HG02642 (cell line): Measurements from ENCODE around the gene MAPT.

ENCODE experiments used
- ATAC-seq: cut with Tn5 transposase; IDR thresholded peaks from one replicate; pipeline ENCODE4 v1.9.1; 2021; ENCODE audit warnings: mild to moderate bottlenecking; ENCODE audit not compliant: unreplicated experiment, poor library complexity

The MAPT gene

DNA sequence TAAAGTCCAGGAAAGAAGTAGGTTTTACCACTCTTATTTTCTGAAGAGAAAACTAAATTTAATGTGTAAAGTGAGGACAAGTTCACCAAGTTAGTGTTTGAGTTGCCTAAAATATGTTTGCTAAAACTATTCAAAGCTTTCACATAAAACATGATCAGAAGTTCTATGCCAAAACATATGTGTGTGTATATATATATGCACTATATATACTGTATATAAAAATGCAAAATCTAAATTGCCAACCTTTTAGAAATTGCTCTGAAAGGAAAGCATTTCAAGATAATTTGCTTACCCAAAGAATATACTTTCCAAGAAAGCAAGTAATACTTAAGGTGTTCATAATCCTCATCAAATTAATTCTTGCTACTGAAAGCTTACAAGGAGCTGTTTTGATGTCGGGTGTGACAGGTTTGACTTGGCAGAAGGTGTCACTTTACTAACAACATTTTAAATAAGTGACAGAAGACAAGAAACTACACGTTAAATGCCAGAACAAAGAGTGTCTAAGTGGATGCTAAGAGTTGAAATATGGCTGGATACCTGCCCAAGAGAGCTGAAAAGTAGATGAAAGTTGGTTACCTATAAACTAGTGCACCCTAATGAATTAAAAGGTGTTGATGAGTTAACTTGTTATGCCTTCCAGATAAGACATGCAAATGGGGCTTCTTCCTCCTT lies 72.4 kb downstream of the MAPT start:
- ATAC-seq, result no peak

DNA sequence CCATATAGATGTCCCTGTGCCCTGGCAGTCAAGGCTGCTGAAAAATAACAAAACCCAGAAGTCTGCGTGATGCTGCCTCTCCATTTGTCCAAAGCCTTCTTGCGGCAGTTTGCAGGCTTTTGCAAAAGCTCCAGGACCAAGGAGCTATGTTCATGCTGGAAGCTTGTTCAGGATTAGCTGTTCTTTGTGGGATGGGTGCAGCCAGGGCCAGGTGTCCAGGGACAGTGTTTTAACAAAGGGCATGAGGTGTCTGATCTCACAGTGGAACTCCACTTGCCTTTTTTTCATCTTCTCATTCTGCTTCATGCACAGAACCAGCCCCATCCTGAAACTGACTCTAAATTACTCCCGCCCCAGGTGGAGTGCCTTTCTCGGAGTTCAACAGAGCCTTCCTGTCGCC lies 73.0 kb downstream of the MAPT start:
- no peak for ATAC-seq

DNA sequence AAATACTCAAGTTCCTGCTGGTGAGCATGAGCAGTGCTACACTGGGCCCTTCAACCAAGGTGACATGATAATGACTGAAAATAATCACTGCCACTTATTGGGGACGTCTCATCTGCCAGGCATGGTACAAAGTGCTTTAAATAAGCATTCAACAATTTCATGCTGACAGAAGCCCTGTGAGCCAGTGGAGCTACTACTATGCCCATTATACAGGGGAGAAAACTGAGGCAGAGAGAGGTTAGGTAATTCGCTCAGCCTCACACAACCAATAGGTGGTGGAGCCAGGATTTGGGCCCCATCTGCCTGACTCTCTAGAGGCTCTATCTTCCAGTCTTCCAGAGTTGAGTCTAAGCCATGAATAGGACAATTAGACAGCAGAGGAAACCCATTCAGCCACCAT lies 74.4 kb downstream of the MAPT start:
- ATAC-seq, result no peak

DNA sequence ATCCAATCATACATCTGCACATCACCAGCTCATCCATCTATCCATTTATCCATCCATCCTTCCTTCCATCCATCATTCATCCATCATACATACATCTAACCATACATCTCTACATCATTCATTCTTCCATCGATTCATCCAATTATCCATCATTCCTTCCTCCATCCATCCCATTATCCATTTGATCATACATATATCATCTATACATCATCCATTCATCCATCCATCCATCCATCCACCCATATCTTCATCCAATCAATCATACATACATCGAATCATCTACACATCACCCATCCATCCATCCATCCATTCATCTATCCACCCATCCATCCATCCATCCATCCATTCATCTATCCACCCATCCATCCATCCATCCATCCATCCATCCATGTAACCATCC lies 75.4 kb downstream of the MAPT start:
- no peak for ATAC-seq

DNA sequence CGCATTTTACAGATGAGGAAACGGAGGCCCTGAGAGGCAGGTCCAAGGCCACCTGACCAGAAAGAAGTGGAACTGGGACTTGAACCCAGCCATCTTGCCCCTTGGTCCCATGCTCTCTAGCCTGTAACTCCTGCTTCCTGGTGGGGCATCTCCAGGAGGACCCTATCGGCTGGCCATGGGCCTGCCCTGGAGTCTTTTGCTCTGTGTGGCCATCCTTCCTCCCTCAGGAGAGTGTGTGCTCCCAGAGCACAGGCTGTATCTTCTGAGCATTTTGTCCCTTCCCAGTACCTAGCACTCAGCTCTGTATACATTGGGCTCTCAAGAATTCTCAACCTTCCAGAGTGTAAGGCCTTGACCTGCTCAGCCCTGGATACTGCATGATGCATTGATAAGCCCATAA lies 76.3 kb downstream of the MAPT start:
- no peak for ATAC-seq

DNA sequence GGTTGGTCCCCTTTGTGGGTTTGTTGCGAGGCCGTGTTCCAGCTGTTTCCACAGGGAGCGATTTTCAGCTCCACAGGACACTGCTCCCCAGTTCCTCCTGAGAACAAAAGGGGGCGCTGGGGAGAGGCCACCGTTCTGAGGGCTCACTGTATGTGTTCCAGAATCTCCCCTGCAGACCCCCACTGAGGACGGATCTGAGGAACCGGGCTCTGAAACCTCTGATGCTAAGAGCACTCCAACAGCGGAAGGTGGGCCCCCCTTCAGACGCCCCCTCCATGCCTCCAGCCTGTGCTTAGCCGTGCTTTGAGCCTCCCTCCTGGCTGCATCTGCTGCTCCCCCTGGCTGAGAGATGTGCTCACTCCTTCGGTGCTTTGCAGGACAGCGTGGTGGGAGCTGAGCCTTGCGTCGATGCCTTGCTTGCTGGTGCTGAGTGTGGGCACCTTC lies 77.4 kb downstream of the MAPT start:
- ATAC-seq, result no peak

DNA sequence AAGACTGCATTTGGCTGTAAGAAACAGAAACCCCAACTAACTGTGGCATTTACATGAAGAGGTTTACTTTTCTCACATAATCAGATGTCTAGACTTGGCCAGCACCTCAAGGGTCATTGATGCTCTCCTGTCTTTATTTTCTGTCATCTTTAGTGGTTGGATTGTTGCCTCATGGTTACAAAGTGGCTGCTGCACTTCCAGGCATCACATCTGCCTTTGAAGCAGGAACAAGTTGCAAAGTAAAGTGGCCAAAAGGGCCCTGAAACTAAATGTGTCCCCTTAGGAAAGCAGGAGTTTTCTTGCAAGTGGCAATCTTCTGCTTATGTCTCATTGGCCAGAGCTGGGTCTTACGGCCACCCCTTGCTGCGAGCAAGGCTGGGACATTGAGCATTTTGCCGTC lies 78.2 kb downstream of the MAPT start:
- no peak for ATAC-seq

DNA sequence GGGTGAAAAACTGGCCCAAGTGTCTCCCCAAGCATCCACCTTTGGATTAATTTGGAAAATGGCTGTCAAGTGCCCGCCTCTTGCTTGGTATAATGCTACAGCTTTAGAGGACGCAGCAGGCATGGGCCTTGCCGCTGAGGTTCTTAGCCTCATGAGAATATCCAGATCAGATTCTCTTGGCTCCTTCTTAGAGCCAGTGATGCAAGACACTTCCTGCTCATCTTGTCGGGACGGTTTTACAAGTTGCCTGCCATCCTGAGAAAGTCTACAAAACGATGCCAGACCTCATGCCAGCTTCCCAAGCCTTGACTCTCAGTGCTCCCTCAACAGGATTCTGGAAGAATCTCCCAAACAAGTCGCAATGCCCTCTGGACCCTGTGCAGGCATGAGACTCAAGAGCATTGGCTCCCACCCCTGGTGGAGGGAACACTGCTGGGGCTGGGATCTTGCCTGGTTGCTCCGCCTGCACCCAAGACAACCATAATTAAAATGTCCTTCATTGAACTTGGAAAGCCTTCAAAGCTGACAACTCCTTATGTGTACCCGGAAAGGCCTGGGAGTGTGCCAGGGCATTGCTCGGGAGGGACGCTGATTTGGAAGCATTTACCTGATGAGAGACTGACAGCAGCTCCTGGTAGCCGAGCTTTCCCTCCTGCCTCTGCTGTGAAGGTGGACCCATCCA lies 78.9 kb downstream of the MAPT start:
- no peak for ATAC-seq

DNA sequence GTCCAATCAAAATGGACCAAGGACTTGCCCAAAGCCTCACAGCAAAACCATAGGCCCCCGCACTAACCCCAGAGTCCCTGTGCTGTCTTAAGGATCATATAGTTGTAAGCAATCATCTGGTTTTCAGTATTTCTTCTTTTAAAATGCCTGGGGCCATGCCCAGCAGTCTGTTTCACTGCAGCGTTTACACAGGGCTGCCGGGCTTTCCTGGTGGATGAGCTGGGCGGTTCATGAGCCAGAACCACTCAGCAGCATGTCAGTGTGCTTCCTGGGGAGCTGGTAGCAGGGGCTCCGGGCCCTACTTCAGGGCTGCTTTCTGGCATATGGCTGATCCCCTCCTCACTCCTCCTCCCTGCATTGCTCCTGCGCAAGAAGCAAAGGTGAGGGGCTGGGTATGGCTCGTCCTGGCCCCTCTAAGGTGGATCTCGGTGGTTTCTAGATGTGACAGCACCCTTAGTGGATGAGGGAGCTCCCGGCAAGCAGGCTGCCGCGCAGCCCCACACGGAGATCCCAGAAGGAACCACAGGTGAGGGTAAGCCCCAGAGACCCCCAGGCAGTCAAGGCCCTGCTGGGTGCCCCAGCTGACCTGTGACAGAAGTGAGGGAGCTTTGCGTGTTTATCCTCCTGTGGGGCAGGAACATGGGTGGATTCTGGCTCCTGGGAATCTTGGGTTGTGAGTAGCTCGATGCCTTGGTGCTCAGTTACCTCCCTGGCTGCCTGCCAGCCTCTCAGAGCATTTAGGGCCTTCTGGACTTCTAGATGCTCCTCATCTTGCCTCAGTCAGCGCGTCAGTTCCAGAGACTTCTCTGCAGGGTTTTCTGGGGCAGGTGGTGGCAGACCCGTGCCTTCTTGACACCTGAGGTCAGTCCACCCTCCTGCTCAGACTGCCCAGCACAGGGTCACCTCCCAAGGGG lies 79.8 kb downstream of the MAPT start:
- ATAC-seq, result no peak

DNA sequence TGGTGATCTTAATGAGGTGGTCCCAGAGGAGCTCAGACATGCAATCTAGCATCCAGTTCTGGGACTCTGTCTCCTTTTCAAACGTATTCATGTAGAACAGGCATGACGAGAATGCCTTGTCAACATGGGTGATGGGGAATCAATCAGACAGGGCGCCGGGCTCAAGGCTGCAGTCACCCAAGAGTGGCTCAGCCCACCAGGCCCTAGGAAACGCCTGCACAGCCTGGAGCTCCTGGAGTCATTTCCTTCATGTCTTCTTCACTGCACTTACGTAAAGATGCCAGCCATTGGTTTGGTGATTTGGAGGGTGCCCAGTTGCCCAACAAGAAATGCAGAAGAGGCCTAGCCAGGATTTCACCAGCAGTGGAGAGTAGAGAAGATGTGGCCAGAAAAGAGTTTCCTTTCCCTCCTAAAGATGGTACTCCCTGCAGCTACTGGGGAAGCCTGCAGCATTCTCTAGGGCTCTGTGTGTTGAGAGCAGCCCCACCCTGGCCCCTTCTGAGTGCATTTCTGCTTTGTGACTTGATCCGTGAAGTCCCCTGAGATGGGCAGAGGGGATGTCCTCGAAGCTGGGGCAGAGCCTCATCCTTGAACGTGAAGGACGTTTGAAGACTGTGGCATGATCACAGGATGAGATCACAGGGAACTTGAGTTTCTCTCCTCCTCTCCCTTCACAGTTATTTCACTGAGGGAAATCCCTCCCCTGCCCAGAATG lies 80.7 kb downstream of the MAPT start:
- no peak for ATAC-seq

DNA sequence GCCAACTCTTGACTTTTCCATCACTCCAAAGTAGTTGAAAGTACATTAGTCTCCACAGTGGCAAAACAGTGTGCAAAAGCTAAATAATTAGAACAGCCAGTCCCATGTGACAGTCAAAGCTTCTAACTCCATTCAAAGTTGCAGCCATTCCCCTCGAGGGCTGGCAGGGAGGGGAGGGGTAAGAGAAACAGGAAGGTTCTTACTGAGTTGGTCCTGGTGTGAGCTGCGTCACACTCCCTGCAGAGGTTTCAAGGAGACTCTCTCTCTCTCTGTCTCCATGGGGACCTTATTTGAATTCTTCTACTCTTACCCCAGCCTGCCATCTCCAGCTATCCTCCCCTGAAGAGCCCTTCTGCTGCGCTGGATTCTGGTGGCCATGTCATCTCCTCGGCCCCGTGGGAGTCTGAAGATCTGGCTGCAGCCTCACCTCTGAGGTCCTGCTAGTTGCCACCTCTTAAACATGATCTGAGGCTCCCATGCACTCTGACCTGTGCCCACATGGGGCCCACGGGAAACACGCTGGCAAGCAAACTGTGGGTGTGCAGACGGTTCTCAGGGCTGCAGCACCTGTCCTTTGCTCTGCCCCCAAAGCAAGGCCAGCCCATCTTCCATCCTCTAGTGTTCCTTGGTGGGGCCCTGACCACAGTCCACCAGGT lies 81.4 kb downstream of the MAPT start:
- no peak for ATAC-seq

DNA sequence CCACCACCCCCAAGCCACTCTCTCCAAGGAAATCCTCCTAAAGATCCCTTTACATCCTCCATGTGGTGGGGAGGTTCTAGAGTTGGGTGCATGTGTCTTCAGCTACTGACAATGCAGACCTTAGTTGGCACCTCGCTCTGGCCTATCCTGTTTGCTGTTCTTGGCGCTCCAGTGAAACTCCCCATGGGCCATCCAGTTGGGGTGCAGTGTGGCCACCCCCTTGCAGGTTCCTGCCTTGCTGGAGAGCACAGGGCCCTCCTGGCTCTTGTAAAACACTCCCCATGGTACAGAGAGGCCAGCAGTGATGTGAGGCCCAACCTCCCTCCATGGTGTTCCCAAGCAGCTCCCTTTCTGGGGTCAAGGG lies 82.0 kb downstream of the MAPT start:
- no peak for ATAC-seq

DNA sequence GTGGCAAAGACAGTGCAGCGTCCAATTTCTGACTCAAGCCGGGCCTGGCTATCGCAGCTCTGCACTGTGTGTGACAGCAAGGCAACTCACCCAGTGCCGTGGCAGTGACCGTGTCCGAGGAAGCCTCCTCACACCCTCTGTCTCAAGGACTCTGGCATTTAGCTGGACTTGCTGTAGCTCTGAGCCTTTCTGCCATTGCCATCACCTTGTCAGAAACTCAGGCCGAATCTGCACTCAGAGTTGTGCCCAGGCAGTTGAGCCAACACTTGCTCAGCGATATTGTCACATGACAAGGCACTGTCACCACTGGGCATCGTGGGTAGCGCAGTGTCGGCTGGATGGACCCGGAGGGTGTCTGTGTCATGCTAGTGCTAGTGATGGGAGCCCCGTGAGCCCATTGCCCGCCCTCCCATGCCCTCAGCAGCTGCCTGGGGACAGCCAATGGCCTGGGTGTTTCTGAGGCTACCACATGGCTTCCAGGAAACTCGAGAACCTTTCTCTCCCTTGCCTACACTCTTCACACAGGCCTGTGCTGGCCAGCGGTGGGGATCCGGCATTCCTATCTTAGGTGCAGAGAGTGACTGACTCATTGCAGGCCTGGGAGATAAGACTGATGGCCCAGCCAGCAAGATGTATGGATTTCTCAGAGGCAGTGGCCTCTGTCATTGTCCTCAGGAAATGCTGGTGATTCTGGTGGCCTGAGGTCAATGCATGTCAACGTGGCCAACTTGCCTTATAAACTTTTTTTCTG lies 82.6 kb downstream of the MAPT start:
- ATAC-seq, result no peak

DNA sequence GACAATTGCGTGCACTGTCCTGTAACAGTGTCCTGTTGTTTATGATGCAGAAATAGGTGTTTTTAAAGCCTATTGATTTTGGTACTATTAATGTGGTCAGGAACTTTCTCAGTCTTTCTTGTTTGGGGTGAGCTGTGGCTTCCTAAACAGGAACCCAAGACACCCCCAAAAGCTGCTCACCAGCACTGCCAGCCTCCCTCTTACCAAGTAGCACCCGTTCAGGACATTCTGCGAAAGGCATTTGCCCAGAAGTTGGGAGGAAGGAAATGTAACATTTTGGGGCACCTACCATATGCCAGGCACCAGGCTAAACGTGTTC lies 83.1 kb downstream of the MAPT start:
- ATAC-seq, result no peak

DNA sequence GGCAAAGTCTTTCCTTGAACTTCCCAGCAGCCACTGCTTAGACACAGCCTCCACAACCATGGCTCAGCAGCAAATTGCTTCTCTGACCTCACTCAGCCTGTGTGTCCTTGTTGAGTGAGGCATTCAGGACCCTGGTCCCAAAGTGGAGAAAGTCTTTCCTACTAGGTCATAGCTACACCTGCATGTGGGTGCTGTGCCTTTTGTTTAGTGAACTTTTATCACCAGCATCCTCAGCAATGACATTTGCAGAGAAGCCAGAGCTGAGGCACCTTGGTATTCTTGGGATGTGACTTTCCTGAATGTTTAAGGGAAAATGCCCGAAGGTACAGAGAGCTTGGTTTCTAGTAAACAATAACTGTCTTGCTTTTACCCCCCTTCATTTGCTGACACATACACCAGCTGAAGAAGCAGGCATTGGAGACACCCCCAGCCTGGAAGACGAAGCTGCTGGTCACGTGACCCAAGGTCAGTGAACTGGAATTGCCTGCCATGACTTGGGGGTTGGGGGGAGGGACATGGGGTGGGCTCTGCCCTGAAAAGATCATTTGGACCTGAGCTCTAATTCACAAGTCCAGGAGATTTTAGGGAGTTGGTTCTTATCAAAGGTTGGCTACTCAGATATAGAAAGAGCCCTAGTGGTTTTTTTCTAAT lies 83.7 kb downstream of the MAPT start:
- ATAC-seq, result no peak

DNA sequence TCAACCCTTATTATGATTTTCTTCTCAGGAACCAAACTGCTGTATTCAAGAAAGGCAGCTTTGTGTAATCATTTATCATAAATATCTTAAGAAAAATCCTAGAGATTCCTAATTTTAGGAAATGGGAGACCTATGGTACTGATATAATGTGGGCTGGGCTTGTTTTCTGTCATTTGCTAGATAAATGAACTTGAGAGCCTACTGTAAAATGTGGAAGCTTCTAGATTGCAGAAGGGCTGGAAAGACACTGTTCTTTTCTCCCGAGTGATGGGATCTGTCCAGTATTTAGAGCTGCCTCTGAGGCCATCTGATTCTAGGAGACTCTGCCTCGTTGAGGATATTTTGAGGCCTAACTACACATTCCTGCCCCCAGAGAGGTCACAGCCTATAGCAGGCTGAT lies 84.8 kb downstream of the MAPT start:
- ATAC-seq, result no peak

DNA sequence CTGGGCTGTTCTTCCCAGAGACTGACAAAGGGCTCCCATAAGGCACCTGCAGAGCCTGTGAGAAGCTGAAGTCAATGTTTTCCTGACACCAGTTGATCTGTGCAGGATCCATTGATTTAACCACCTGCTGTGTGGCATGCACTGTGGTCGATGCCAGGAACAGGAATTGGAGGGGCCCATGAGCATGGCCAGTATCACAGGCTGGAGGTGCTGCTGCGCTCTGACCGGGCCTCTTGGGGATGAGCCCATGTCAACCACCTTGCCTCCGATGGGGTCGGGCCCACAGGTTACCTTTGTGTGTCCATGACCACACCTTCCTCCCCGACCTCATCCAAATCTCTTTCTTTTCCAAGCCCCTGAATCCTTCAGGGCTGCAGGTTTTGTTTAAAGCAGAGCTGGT lies 86.5 kb downstream of the MAPT start:
- ATAC-seq, result no peak

DNA sequence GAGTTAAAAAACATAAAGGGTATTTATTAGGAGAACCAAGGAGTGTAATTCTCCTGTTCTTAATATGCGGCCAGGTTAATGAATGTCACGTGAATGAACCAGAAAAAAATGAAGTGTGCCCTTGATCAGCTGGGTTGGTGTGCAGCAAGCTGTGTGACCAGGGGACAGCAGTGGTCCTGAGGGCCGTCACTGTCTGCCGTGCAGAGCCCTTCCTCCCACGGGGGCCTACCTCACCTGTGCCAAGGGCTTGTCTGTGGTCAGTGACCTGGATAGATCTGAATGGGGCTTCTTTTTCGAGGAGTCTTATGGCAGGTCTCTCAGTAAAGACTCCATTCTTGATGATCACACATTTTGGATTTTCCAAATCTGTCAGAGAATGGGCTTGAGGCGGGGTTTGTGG lies 87.0 kb downstream of the MAPT start:
- no peak for ATAC-seq
